H1 (cell line): Measurements from ENCODE around the gene WDR4.
A peak's percentile ranks its signal among the peaks of the same experiment; 100 is the strongest.

Experiments
- EGR1 ChIP-seq: IDR thresholded peaks from 2 replicates; pipeline ENCODE4 v1.6.1; 2011; ENCODE audit warnings: low read depth, low read length, borderline replicate concordance
- EZH2 ChIP-seq: fragments of 200-600 bp; sonication (generic); IDR thresholded peaks from 2 replicates; pipeline ENCODE4 v1.7.1; 2012; ENCODE audit warnings: low read depth, mild to moderate bottlenecking, moderate library complexity, low read length, inconsistent platforms; ENCODE audit not compliant: severe bottlenecking
- FOSL1 ChIP-seq: IDR thresholded peaks from 2 replicates; pipeline ENCODE4 v1.6.1; 2011; ENCODE audit warnings: mild to moderate bottlenecking, low read depth, low read length, moderate library complexity; ENCODE audit not compliant: insufficient read depth
- GABPA ChIP-seq: IDR thresholded peaks from 2 replicates; pipeline ENCODE4 v1.6.1; 2011; ENCODE audit warnings: mild to moderate bottlenecking, low read length, moderate library complexity, borderline replicate concordance; ENCODE audit not compliant: insufficient read depth
- POLR2A ChIP-seq, 2 experiments: IDR thresholded peaks; 1 replicate in 1 of 2; 2 replicates in 1 of 2; pipeline ENCODE4 v1.6.1; 2011; ENCODE audit warnings: low read depth in 2 of 2, low read length in 2 of 2, mild to moderate bottlenecking in 2 of 2; ENCODE audit errors: control extremely low read depth in 1 of 2
- POLR2AphosphoS5 ChIP-seq: IDR thresholded peaks from 2 replicates; pipeline ENCODE4 v1.6.1; 2011; ENCODE audit warnings: low read depth, low read length
- SP1 ChIP-seq: IDR thresholded peaks from 2 replicates; pipeline ENCODE4 v1.6.1; 2011; ENCODE audit warnings: low read depth, low read length
- SP2 ChIP-seq: IDR thresholded peaks from 2 replicates; pipeline ENCODE4 v1.6.1; 2012; ENCODE audit warnings: mild to moderate bottlenecking, low read length, inconsistent platforms
- TAF1 ChIP-seq: IDR thresholded peaks from 2 replicates; pipeline ENCODE4 v1.6.1; 2011; ENCODE audit warnings: mild to moderate bottlenecking, low read depth, low read length
- TCF12 ChIP-seq: IDR thresholded peaks from 2 replicates; pipeline ENCODE4 v1.6.1; 2011; ENCODE audit warnings: low read depth, mild to moderate bottlenecking, low read length
- ZNF274 ChIP-seq: IDR thresholded peaks from 2 replicates; pipeline ENCODE4 v1.7.0; 2012; ENCODE audit warnings: low read length, borderline replicate concordance; ENCODE audit errors: extremely low read depth
- TF ChIP-seq, protein P1 (sequence below), 3 experiments: IDR thresholded peaks; 1 replicate in 2 of 3; 2 replicates in 1 of 3; pipeline versions ENCODE4 v1.5.1 to v1.6.1; 2011; ENCODE audit warnings: low read length in 3 of 3, mild to moderate bottlenecking in 3 of 3, inconsistent platforms in 2 of 3, low read depth in 1 of 3, moderate library complexity in 1 of 3; ENCODE audit not compliant: insufficient read depth in 1 of 3; ENCODE audit errors: control extremely low read depth in 1 of 3

DNA sequence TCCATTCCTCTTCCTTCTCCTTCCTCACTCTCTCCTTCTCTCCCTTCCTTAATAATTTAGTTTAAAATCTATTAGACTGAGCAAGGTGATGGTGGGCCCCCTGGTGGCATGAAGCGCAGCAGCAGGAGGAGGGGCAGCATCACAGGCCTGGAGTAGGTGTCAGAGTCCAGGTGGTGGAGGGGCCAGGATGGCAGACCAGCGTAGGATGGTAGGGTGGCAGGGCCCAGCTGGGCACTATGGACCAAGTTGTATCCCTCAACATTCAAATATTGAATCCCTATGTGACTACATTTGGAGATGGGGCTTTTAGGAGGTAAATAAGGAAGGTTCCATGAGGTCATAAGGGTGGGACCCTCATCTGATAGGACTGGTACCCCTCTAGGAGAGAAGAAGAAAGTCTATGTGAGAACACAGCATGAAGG lies 61.0 kb downstream of the WDR4 start:
- no peak for TF ChIP-seq EGR1
- TF ChIP-seq, protein P1, sequence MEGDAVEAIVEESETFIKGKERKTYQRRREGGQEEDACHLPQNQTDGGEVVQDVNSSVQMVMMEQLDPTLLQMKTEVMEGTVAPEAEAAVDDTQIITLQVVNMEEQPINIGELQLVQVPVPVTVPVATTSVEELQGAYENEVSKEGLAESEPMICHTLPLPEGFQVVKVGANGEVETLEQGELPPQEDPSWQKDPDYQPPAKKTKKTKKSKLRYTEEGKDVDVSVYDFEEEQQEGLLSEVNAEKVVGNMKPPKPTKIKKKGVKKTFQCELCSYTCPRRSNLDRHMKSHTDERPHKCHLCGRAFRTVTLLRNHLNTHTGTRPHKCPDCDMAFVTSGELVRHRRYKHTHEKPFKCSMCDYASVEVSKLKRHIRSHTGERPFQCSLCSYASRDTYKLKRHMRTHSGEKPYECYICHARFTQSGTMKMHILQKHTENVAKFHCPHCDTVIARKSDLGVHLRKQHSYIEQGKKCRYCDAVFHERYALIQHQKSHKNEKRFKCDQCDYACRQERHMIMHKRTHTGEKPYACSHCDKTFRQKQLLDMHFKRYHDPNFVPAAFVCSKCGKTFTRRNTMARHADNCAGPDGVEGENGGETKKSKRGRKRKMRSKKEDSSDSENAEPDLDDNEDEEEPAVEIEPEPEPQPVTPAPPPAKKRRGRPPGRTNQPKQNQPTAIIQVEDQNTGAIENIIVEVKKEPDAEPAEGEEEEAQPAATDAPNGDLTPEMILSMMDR (IDR thresholded peaks at IDR 0.05; ENCODE audit: control extremely low read depth in 1 of 3, insufficient read depth in 1 of 3, low read depth in 1 of 3, low read length in 3 of 3), result peak; percentile 76 to 91 (median 77)
- TF ChIP-seq TCF12, result no peak
- no peak for TF ChIP-seq GABPA
- no peak for TF ChIP-seq TAF1
- TF ChIP-seq POLR2AphosphoS5, result no peak
- no peak for TF ChIP-seq POLR2A (IDR thresholded peaks at IDR 0.05; ENCODE audit: control extremely low read depth in 1 of 2, low read depth in 2 of 2, low read length in 2 of 2)
- no peak for TF ChIP-seq ZNF274
- no peak for TF ChIP-seq SP1
- TF ChIP-seq FOSL1, result no peak
- TF ChIP-seq SP2, result no peak
- TF ChIP-seq EZH2, result no peak
